Measurements from ENCODE around the gene PLEKHA7.

The PLEKHA7 gene

GRCh38 chr11:16833026-16833425 is 181.2 kb downstream of the PLEKHA7 start:
- Histone ChIP-seq H3K9me3 (ENCODE audit: severe bottlenecking) (no peaks in the 10 kb centered on the region), H3K4me3 (ENCODE audit: low read depth, low read length) (no peak overlapping the region), H3K27ac (no peak overlapping the region), H3K27me3 (ENCODE audit: insufficient read depth, low read depth, severe bottlenecking) (no peaks in the 10 kb centered on the region), H3K36me3 (peaks cover 49% of the 10 kb centered on the region)
- no peak for TF ChIP-seq CTCF (IDR thresholded peaks at IDR 0.05; ENCODE audit: low read depth, low read length)
- DNase-seq = no peak

- H3K4me3 ChIP-seq (ENCODE audit: low read depth, low read length) = no peak overlapping the region
- DNase-seq = no peak
- H3K27me3 ChIP-seq (ENCODE audit: insufficient read depth, low read depth, severe bottlenecking) = no peaks in the 10 kb centered on the region
- H3K27ac ChIP-seq = no peak overlapping the region
- TF ChIP-seq CTCF (IDR thresholded peaks at IDR 0.05; ENCODE audit: low read depth, low read length) = no peak
- no peaks in the 10 kb centered on the region for H3K9me3 ChIP-seq (ENCODE audit: severe bottlenecking)
- H3K36me3 ChIP-seq = peaks cover 47% of the 10 kb centered on the region
Measured at GRCh38 chr11:16832193-16832539, 182.0 kb downstream of the PLEKHA7 start.

- H3K27ac ChIP-seq = no peak overlapping the region
- no peak overlapping the region for H3K4me3 ChIP-seq (ENCODE audit: low read depth, low read length)
- no peaks in the 10 kb centered on the region for H3K9me3 ChIP-seq (ENCODE audit: severe bottlenecking)
- DNase-seq = no peak
- TF ChIP-seq CTCF (IDR thresholded peaks at IDR 0.05; ENCODE audit: low read depth, low read length) = no peak
- peaks cover 49% of the 10 kb centered on the region for H3K36me3 ChIP-seq
- no peaks in the 10 kb centered on the region for H3K27me3 ChIP-seq (ENCODE audit: insufficient read depth, low read depth, severe bottlenecking)
Measured at GRCh38 chr11:16831316-16832192, 182.7 kb downstream of the PLEKHA7 start.

- H3K36me3 ChIP-seq = peaks cover 51% of the 10 kb centered on the region
- H3K27ac ChIP-seq = no peak overlapping the region
- no peaks in the 10 kb centered on the region for H3K9me3 ChIP-seq (ENCODE audit: severe bottlenecking)
- H3K27me3 ChIP-seq (ENCODE audit: insufficient read depth, low read depth, severe bottlenecking) = no peaks in the 10 kb centered on the region
- DNase-seq = no peak
- no peak for TF ChIP-seq CTCF (IDR thresholded peaks at IDR 0.05; ENCODE audit: low read depth, low read length)
- H3K4me3 ChIP-seq (ENCODE audit: low read depth, low read length) = no peak overlapping the region
Measured at GRCh38 chr11:16827139-16827538, 187.1 kb downstream of the PLEKHA7 start.

GRCh38 chr11:16825968-16826367 is 188.2 kb downstream of the PLEKHA7 start:
- H3K27ac ChIP-seq = no peak overlapping the region
- no peak for DNase-seq
- no peaks in the 10 kb centered on the region for H3K27me3 ChIP-seq (ENCODE audit: insufficient read depth, low read depth, severe bottlenecking)
- no peak for TF ChIP-seq CTCF (IDR thresholded peaks at IDR 0.05; ENCODE audit: low read depth, low read length)
- no peak overlapping the region for H3K4me3 ChIP-seq (ENCODE audit: low read depth, low read length)
- H3K9me3 ChIP-seq (ENCODE audit: severe bottlenecking) = no peaks in the 10 kb centered on the region
- H3K36me3 ChIP-seq = peaks cover 43% of the 10 kb centered on the region

GRCh38 chr11:16825101-16825500 is 189.1 kb downstream of the PLEKHA7 start:
- H3K4me3 ChIP-seq (ENCODE audit: low read depth, low read length) = no peak overlapping the region
- no peaks in the 10 kb centered on the region for H3K27me3 ChIP-seq (ENCODE audit: insufficient read depth, low read depth, severe bottlenecking)
- no peak for TF ChIP-seq CTCF (IDR thresholded peaks at IDR 0.05; ENCODE audit: low read depth, low read length)
- H3K27ac ChIP-seq = no peak overlapping the region
- H3K36me3 ChIP-seq = peaks cover 34% of the 10 kb centered on the region
- H3K9me3 ChIP-seq (ENCODE audit: severe bottlenecking) = no peaks in the 10 kb centered on the region
- no peak for DNase-seq

Measured in WERI-Rb-1 (cell line).